Smooth muscle cell (in vitro differentiated cells): ENCODE measurements around the gene ZFAND2A. TPM values are rescaled to one million over a fixed set of nuclear protein-coding genes. Genes with fewer than 3 reads are reported as not detected.
"Not testable (repeated sequence)": the region's sequence is repeated elsewhere in the genome, so short reads cannot be mapped to it uniquely, and the experiment has no call there.

Experiments used
- DNase-seq: peaks from one replicate; lab custom pipeline; 2025; ENCODE audit not compliant: unreplicated experiment; lab: John Stamatoyannopoulos, UW
- H2AFZ ChIP-seq: fragments of 200-600 bp; sonication (generic); 2 replicates; pipeline ENCODE4 v1.6.0; 2016; ENCODE audit warnings: antibody characterized with exemption, low read depth, mild to moderate bottlenecking
- H3F3A ChIP-seq: fragments of 200-600 bp; sonication (generic); 2 replicates; pipeline ENCODE4 v1.6.0; 2017; ENCODE audit warnings: antibody characterized with exemption, low read depth
- H3K27ac ChIP-seq: fragments of 200-600 bp; sonication (generic); 2 replicates; pipeline ENCODE4 v1.5.1; 2016; ENCODE audit warnings: low read depth, mild to moderate bottlenecking
- H3K27me3 ChIP-seq: fragments of 200-600 bp; sonication (generic); 2 replicates; pipeline ENCODE4 v1.6.1; 2016; ENCODE audit warnings: low read depth, mild to moderate bottlenecking
- H3K36me3 ChIP-seq: fragments of 200-600 bp; sonication (generic); 2 replicates; pipeline ENCODE4 v1.5.1; 2016; ENCODE audit warnings: low read depth
- H3K4me1 ChIP-seq: fragments of 200-600 bp; sonication (generic); 2 replicates; pipeline ENCODE4 v1.5.1; 2016; ENCODE audit warnings: low read depth
- H3K4me2 ChIP-seq: fragments of 200-600 bp; sonication (generic); 2 replicates; pipeline ENCODE4 v1.6.0; 2016; ENCODE audit warnings: mild to moderate bottlenecking
- H3K4me3 ChIP-seq: fragments of 200-600 bp; sonication (generic); 2 replicates; pipeline ENCODE4 v1.5.1; 2016; ENCODE audit warnings: mild to moderate bottlenecking
- H3K79me2 ChIP-seq: fragments of 200-600 bp; sonication (generic); 2 replicates; pipeline ENCODE4 v1.6.0; 2016; ENCODE audit warnings: low read depth, mild to moderate bottlenecking
- H3K9ac ChIP-seq: fragments of 200-600 bp; sonication (generic); 2 replicates; pipeline ENCODE4 v1.6.0; 2016; ENCODE audit warnings: low read depth
- H3K9me3 ChIP-seq: fragments of 200-600 bp; sonication (generic); replicated peaks from 2 replicates; pipeline ENCODE4 v1.5.1; 2016; ENCODE audit warnings: low read depth
- H4K20me1 ChIP-seq: fragments of 200-600 bp; sonication (generic); 2 replicates; pipeline ENCODE4 v1.6.0; 2016; ENCODE audit warnings: low read depth
- CTCF ChIP-seq: fragments of 200-600 bp; sonication (generic); IDR thresholded peaks from 2 replicates; pipeline ENCODE4 v1.5.1; 2017; ENCODE audit warnings: borderline replicate concordance, mild to moderate bottlenecking, antibody characterized with exemption; ENCODE audit not compliant: insufficient read depth, poor library complexity, severe bottlenecking
- WGBS: methylation state at CpG from one replicate; pipeline ENCODE4 v1.1.7; 2016; ENCODE audit warnings: low lambda C conversion rate; 5-methylcytosine and 5-hydroxymethylcytosine counted together
- polyA plus RNA-seq: library from polyadenylated mRNA; unstranded; fragments of >200 nt; fragmentation: Nextera tagmentation; extraction: Ambion mirVana; gene quantifications from 2 replicates; pipeline ENCODE4 v1.2.1, GENCODE V29; 2016
- total RNA-seq: library from RNA; depleted of rRNA; stranded (reverse); fragments of >200 nt; gene quantifications from 2 replicates; pipeline ENCODE4 v1.2.3, GENCODE V29; 2014

The ZFAND2A gene
- total and polyA plus RNA-seq, 2 experiments from 2014 or later: 16.2 to 29.9 TPM

GRCh38 chr7:1164436-1164835 lies 4.4 kb upstream of the ZFAND2A start:
- Histone ChIP-seq H4K20me1 (no peaks in the 10 kb centered on the region), H3F3A (no peaks in the 10 kb centered on the region), H3K9ac (no peak overlapping the region), H2AFZ (no peak overlapping the region), H3K36me3 (no peaks in the 10 kb centered on the region), H3K4me2 (no peak overlapping the region), H3K4me3 (no peak overlapping the region), H3K9me3 (no peaks in the 10 kb centered on the region), H3K27me3 (no peaks in the 10 kb centered on the region), H3K4me1 (no peaks in the 10 kb centered on the region), H3K27ac (no peak overlapping the region), H3K79me2 (peaks cover 3% of the 10 kb centered on the region)
- WGBS: 82% methylated on average over 7 of the region's 7 CpGs
- DNase-seq: no peak
- TF ChIP-seq CTCF: no peak

GRCh38 chr7:1163121-1163520 lies 3.1 kb upstream of the ZFAND2A start:
- H3K9ac ChIP-seq: no peak overlapping the region
- TF ChIP-seq CTCF: no peak
- H3K9me3 ChIP-seq: no peaks in the 10 kb centered on the region
- peaks cover 10% of the 10 kb centered on the region for H3K4me1 ChIP-seq
- no peak overlapping the region for H3K4me2 ChIP-seq
- 93% methylated on average over 12 of the region's 12 CpGs for WGBS
- H2AFZ ChIP-seq: no peak overlapping the region
- H3K36me3 ChIP-seq: no peaks in the 10 kb centered on the region
- peaks cover 15% of the 10 kb centered on the region for H3K79me2 ChIP-seq
- DNase-seq: no peak
- H3K27ac ChIP-seq: no peak overlapping the region
- H3F3A ChIP-seq: no peaks in the 10 kb centered on the region
- H3K27me3 ChIP-seq: no peaks in the 10 kb centered on the region
- H4K20me1 ChIP-seq: no peaks in the 10 kb centered on the region
- no peak overlapping the region for H3K4me3 ChIP-seq

GRCh38 chr7:1160670-1161021 lies 650 bp upstream of the ZFAND2A start:
- Histone ChIP-seq H4K20me1 (no peaks in the 10 kb centered on the region), H3K27ac (peak overlapping the region; percentile 56), H3K9me3 (no peaks in the 10 kb centered on the region), H3K4me3 (peak overlapping the region; percentile 65), H3K4me2 (peak overlapping the region; percentile 90), H3K4me1 (peaks cover 10% of the 10 kb centered on the region), H3K27me3 (no peaks in the 10 kb centered on the region), H3K9ac (peak overlapping the region; percentile 88), H3F3A (no peaks in the 10 kb centered on the region), H2AFZ (peak overlapping the region; percentile 77), H3K36me3 (peaks cover 5% of the 10 kb centered on the region), H3K79me2 (peaks cover 33% of the 10 kb centered on the region)
- no peak for TF ChIP-seq CTCF
- no peak for DNase-seq
- WGBS: 44% methylated on average over 19 of the region's 19 CpGs

- Histone ChIP-seq H3K4me2 (peak overlapping the region; percentile 100), H3K4me3 (peak overlapping the region; percentile 87), H3K4me1 (peaks cover 10% of the 10 kb centered on the region), H3K79me2 (peaks cover 38% of the 10 kb centered on the region), H3K27ac (peak overlapping the region; percentile 26), H3K9ac (peak overlapping the region; percentile 96)
- not testable (repeated sequence) for H4K20me1 ChIP-seq, H3K36me3 ChIP-seq, H2AFZ ChIP-seq, DNase-seq, H3K27me3 ChIP-seq, H3F3A ChIP-seq, H3K9me3 ChIP-seq
- 5% methylated on average over 19 of the region's 26 CpGs for WGBS
Observed at GRCh38 chr7:1159231-1159630, 765 bp downstream of the ZFAND2A start.
